Endodermal cell (in vitro differentiated cells): Measurements from ENCODE around the gene HEATR3. TPM values are rescaled to one million over a fixed set of nuclear protein-coding genes. Genes with fewer than 3 reads are reported as not detected.

ENCODE experiments used
- DNase-seq: peaks from one replicate; pipeline ENCODE4 v3.0.0-alpha.2; 2017
- H3K27ac ChIP-seq: 2 replicates; pipeline ENCODE4 v1.5.1; 2013; ENCODE audit warnings: mild to moderate bottlenecking, low read depth, low read length, moderate library complexity
- H3K27me3 ChIP-seq: 2 replicates; pipeline ENCODE4 v1.6.1; 2013; ENCODE audit warnings: mild to moderate bottlenecking, low read length, moderate library complexity; ENCODE audit not compliant: insufficient read depth, control insufficient read depth, poor library complexity, severe bottlenecking
- H3K36me3 ChIP-seq: 2 replicates; pipeline ENCODE4 v1.7.0; 2013; ENCODE audit warnings: mild to moderate bottlenecking, low read length, moderate library complexity; ENCODE audit not compliant: control insufficient read depth, insufficient read depth
- H3K4me1 ChIP-seq: one replicate; pipeline ENCODE4 v1.7.0; 2013; ENCODE audit warnings: low read length; ENCODE audit not compliant: control insufficient read depth, insufficient read depth
- H3K4me3 ChIP-seq: 2 replicates; pipeline ENCODE4 v1.5.1; 2013; ENCODE audit warnings: mild to moderate bottlenecking, low read length, moderate library complexity
- H3K9ac ChIP-seq: 2 replicates; pipeline ENCODE4 v1.6.1; 2013; ENCODE audit warnings: mild to moderate bottlenecking, low read length, moderate library complexity; ENCODE audit not compliant: poor library complexity, severe bottlenecking; ENCODE audit errors: extremely low read depth
- H3K9me3 ChIP-seq: 2 replicates; pipeline ENCODE4 v1.6.1; 2013; ENCODE audit warnings: mild to moderate bottlenecking, low read length, moderate library complexity; ENCODE audit not compliant: control insufficient read depth
- H3K27ac Mint-ChIP-seq: 2 replicates; pipeline ENCODE4 v1.8.0; 2020; ENCODE audit warnings: mixed read lengths
- H3K27me3 Mint-ChIP-seq: 2 replicates; pipeline ENCODE4 v1.8.0; 2021; ENCODE audit warnings: mild to moderate bottlenecking, mixed read lengths; ENCODE audit not compliant: insufficient read depth
- H3K36me3 Mint-ChIP-seq: 2 replicates; pipeline ENCODE4 v1.8.0; 2020; ENCODE audit warnings: low read depth, mixed read lengths
- H3K4me1 Mint-ChIP-seq: 2 replicates; pipeline ENCODE4 v1.8.0; 2020; ENCODE audit warnings: mixed read lengths
- H3K4me3 Mint-ChIP-seq: 2 replicates; pipeline ENCODE4 v1.8.0; 2020; ENCODE audit warnings: mild to moderate bottlenecking, moderate library complexity, mixed read lengths
- H3K9me3 Mint-ChIP-seq: 2 replicates; pipeline ENCODE4 v1.8.0; 2020; ENCODE audit warnings: mild to moderate bottlenecking, mixed read lengths
- WGBS, 2 experiments: methylation state at CpG; one replicate each; pipeline versions ENCODE4 v1.1.5 to v1.1.7; 2013; ENCODE audit warnings: missing lambda C conversion rate in 2 of 2, mixed read lengths in 1 of 2; ENCODE audit not compliant: insufficient coverage in 1 of 2, insufficient read length in 1 of 2; 5-methylcytosine and 5-hydroxymethylcytosine counted together
- total RNA-seq, 2 donors: library from RNA; stranded (reverse); fragmentation: NEBNext Ultra II Directional in 1 of 2; extraction: Animal tissue kit (Norgen Biotek cat#: 25700) in 1 of 2; gene quantifications; 2 replicates in 1 of 2; 3 replicates in 1 of 2; pipeline ENCODE4 v1.2.1, GENCODE V29; 2021
- TF ChIP-seq, protein P1 (sequence below): fragments of 200-600 bp; sonication (generic); conservative IDR thresholded peaks from 2 replicates; pipeline ENCODE4 v1.5.0; 2021; ENCODE audit warnings: antibody characterized with exemption, mild to moderate bottlenecking

The HEATR3 gene
- total RNA-seq, 2 donors from 2014 or later, result 13.0 to 14.9 TPM

GRCh38 chr16:50103764-50104163 lies 38.0 kb downstream of the HEATR3 start:
- WGBS, 2 experiments, result 93 to 95% methylated on average over 3 to 5 of the region's 5 CpGs
- TF ChIP-seq, protein P1, sequence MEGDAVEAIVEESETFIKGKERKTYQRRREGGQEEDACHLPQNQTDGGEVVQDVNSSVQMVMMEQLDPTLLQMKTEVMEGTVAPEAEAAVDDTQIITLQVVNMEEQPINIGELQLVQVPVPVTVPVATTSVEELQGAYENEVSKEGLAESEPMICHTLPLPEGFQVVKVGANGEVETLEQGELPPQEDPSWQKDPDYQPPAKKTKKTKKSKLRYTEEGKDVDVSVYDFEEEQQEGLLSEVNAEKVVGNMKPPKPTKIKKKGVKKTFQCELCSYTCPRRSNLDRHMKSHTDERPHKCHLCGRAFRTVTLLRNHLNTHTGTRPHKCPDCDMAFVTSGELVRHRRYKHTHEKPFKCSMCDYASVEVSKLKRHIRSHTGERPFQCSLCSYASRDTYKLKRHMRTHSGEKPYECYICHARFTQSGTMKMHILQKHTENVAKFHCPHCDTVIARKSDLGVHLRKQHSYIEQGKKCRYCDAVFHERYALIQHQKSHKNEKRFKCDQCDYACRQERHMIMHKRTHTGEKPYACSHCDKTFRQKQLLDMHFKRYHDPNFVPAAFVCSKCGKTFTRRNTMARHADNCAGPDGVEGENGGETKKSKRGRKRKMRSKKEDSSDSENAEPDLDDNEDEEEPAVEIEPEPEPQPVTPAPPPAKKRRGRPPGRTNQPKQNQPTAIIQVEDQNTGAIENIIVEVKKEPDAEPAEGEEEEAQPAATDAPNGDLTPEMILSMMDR, result no peak
- Mint-ChIP-seq H3K4me3 (no peak overlapping the region), H3K4me1 (no peaks in the 10 kb centered on the region), H3K9me3 (no peaks in the 10 kb centered on the region), H3K27ac (no peak overlapping the region), H3K36me3 (peaks cover 34% of the 10 kb centered on the region), H3K27me3 (no peaks in the 10 kb centered on the region)
- H3K27me3 ChIP-seq, result no peaks in the 10 kb centered on the region
- no peak overlapping the region for H3K9ac ChIP-seq
- no peaks in the 10 kb centered on the region for H3K9me3 ChIP-seq
- no peak overlapping the region for H3K4me3 ChIP-seq
- peaks cover 67% of the 10 kb centered on the region for H3K36me3 ChIP-seq
- DNase-seq, result no peak
- H3K4me1 ChIP-seq, result no peaks in the 10 kb centered on the region
- no peak overlapping the region for H3K27ac ChIP-seq

- Mint-ChIP-seq H3K27me3 (no peaks in the 10 kb centered on the region), H3K9me3 (no peaks in the 10 kb centered on the region), H3K27ac (peak overlapping the region; percentile 19), H3K36me3 (no peaks in the 10 kb centered on the region), H3K4me1 (peaks cover 4% of the 10 kb centered on the region), H3K4me3 (no peak overlapping the region)
- no peaks in the 10 kb centered on the region for H3K36me3 ChIP-seq
- no peaks in the 10 kb centered on the region for H3K27me3 ChIP-seq
- WGBS, 2 experiments, result 73 to 90% methylated on average over 2 to 8 of the region's 8 CpGs
- H3K9ac ChIP-seq, result no peak overlapping the region
- TF ChIP-seq, protein P1, result no peak
- H3K27ac ChIP-seq, result no peak overlapping the region
- H3K4me3 ChIP-seq, result no peak overlapping the region
- H3K9me3 ChIP-seq, result no peaks in the 10 kb centered on the region
- DNase-seq, result peak; percentile 65
- no peaks in the 10 kb centered on the region for H3K4me1 ChIP-seq
Measured at GRCh38 chr16:50114357-50115129, 48.8 kb downstream of the HEATR3 start.

- H3K9me3 Mint-ChIP-seq, result no peaks in the 10 kb centered on the region
- H3K4me3 Mint-ChIP-seq, result no peak overlapping the region
- TF ChIP-seq, protein P1, result no peak
Measured at GRCh38 chr16:50120711-50121110, 54.9 kb downstream of the HEATR3 start.

More at GRCh38 chr16:50120711-50121110, 54.9 kb downstream of the HEATR3 start:
- Histone ChIP-seq H3K36me3 (no peaks in the 10 kb centered on the region), H3K4me3 (no peak overlapping the region), H3K27ac (no peak overlapping the region), H3K4me1 (no peaks in the 10 kb centered on the region), H3K27me3 (no peaks in the 10 kb centered on the region), H3K9ac (no peak overlapping the region), H3K9me3 (no peaks in the 10 kb centered on the region)
- Mint-ChIP-seq H3K36me3 (no peaks in the 10 kb centered on the region), H3K27me3 (no peaks in the 10 kb centered on the region), H3K27ac (no peak overlapping the region), H3K4me1 (peaks cover 6% of the 10 kb centered on the region)
- no peak for DNase-seq
